H9 (cell line): ENCODE data around the gene TEX11. TPM values are rescaled to one million over a fixed set of nuclear protein-coding genes. Genes with fewer than 3 reads are reported as not detected.

Experiments used
- DNase-seq: peaks from one replicate; pipeline ENCODE4 v3.0.0-alpha.2; 2017
- H2AFZ ChIP-seq: one replicate; pipeline ENCODE4 v1.6.1; 2013; ENCODE audit warnings: mild to moderate bottlenecking, low read length, control low read depth, moderate library complexity
- H2AK5ac ChIP-seq: 2 replicates; pipeline ENCODE4 v1.6.1; 2013; ENCODE audit warnings: low read length, control low read depth, mixed read lengths; ENCODE audit not compliant: insufficient read length
- H2BK120ac ChIP-seq: one replicate; pipeline ENCODE4 v1.6.1; 2013; ENCODE audit warnings: low read depth, mild to moderate bottlenecking, low read length, control low read depth, inconsistent platforms; ENCODE audit not compliant: poor library complexity, severe bottlenecking
- H2BK12ac ChIP-seq: 2 replicates; pipeline ENCODE4 v1.6.1; 2013; ENCODE audit warnings: low read length, control low read depth, mixed read lengths, low read depth; ENCODE audit not compliant: insufficient read length
- H2BK15ac ChIP-seq: 2 replicates; pipeline ENCODE4 v1.6.1; 2013; ENCODE audit warnings: low read depth, low read length, control low read depth
- H2BK20ac ChIP-seq: one replicate; pipeline ENCODE4 v1.6.1; 2013; ENCODE audit warnings: low read depth, mild to moderate bottlenecking, low read length, control low read depth, inconsistent platforms; ENCODE audit not compliant: poor library complexity, severe bottlenecking
- H2BK5ac ChIP-seq: 2 replicates; pipeline ENCODE4 v1.6.1; 2013; ENCODE audit warnings: low read length, control low read depth, mixed read lengths; ENCODE audit not compliant: insufficient read length
- H3K14ac ChIP-seq: 2 replicates; pipeline ENCODE4 v1.6.1; 2013; ENCODE audit warnings: low read length, control low read depth; ENCODE audit not compliant: insufficient read depth
- H3K18ac ChIP-seq: 2 replicates; pipeline ENCODE4 v1.6.1; 2013; ENCODE audit warnings: low read depth, mild to moderate bottlenecking, mixed read lengths, low read length, control low read depth; ENCODE audit not compliant: insufficient read length
- H3K23ac ChIP-seq: 2 replicates; pipeline ENCODE4 v1.6.1; 2013; ENCODE audit warnings: low read length, control low read depth, mixed read lengths, low read depth; ENCODE audit not compliant: insufficient read length
- H3K23me2 ChIP-seq: 2 replicates; pipeline ENCODE4 v1.6.1; 2013; ENCODE audit warnings: low read depth, mild to moderate bottlenecking, mixed read lengths, low read length, control low read depth; ENCODE audit not compliant: insufficient read length, poor library complexity, severe bottlenecking
- H3K27ac ChIP-seq: 2 replicates; pipeline ENCODE4 v1.5.1; 2013; ENCODE audit warnings: low read length, control low read depth, mixed read lengths, low read depth; ENCODE audit not compliant: insufficient read length
- H3K27me3 ChIP-seq: 2 replicates; pipeline ENCODE4 v1.6.1; 2013; ENCODE audit warnings: low read length, control low read depth, inconsistent platforms; ENCODE audit not compliant: insufficient read depth
- H3K4ac ChIP-seq: 2 replicates; pipeline ENCODE4 v1.6.1; 2013; ENCODE audit warnings: low read depth, mild to moderate bottlenecking, control low read depth, inconsistent platforms, low read length, moderate library complexity
- H3K4me1 ChIP-seq: 2 replicates; pipeline ENCODE4 v1.6.1; 2013; ENCODE audit warnings: low read length, control low read depth, inconsistent platforms; ENCODE audit not compliant: insufficient read depth
- H3K4me2 ChIP-seq: 2 replicates; pipeline ENCODE4 v1.6.1; 2013; ENCODE audit warnings: low read length, control low read depth, mixed read lengths; ENCODE audit not compliant: insufficient read length, insufficient read depth
- H3K56ac ChIP-seq: 2 replicates; pipeline ENCODE4 v1.6.1; 2013; ENCODE audit warnings: low read depth, mild to moderate bottlenecking, mixed read lengths, low read length, control low read depth; ENCODE audit not compliant: insufficient read length
- H3K79me1 ChIP-seq: 2 replicates; pipeline ENCODE4 v1.6.1; 2013; ENCODE audit warnings: low read depth, mild to moderate bottlenecking, moderate library complexity, low read length, control low read depth, inconsistent platforms; ENCODE audit not compliant: insufficient read depth, poor library complexity, severe bottlenecking
- H3K79me2 ChIP-seq: 2 replicates; pipeline ENCODE4 v1.6.1; 2013; ENCODE audit warnings: low read length, control low read depth, inconsistent platforms; ENCODE audit not compliant: insufficient read depth
- H3K9ac ChIP-seq: 2 replicates; pipeline ENCODE4 v1.6.1; 2013; ENCODE audit warnings: low read length, control low read depth, mixed read lengths; ENCODE audit not compliant: insufficient read length; ENCODE audit errors: extremely low read depth
- H3K9me3 ChIP-seq: one replicate; pipeline ENCODE4 v1.6.1; 2013; ENCODE audit warnings: low read depth, low read length, inconsistent platforms; ENCODE audit not compliant: control insufficient read depth
- H3T11ph ChIP-seq: one replicate; pipeline ENCODE4 v1.6.1; 2013; ENCODE audit warnings: mild to moderate bottlenecking, low read length, control low read depth, inconsistent platforms
- H4K20me1 ChIP-seq: one replicate; pipeline ENCODE4 v1.6.1; 2013; ENCODE audit not compliant: control insufficient read depth, insufficient read length, insufficient read depth
- H4K5ac ChIP-seq: 2 replicates; pipeline ENCODE4 v1.6.1; 2013; ENCODE audit warnings: low read depth, mild to moderate bottlenecking, mixed read lengths, low read length, control low read depth; ENCODE audit not compliant: insufficient read length
- H4K8ac ChIP-seq: replicated peaks from 2 replicates; pipeline ENCODE4 v1.6.1; 2013; ENCODE audit warnings: low read length, control low read depth, mixed read lengths, low read depth; ENCODE audit not compliant: insufficient read length
- H4K91ac ChIP-seq: 2 replicates; pipeline ENCODE4 v1.6.1; 2013; ENCODE audit warnings: low read depth, mild to moderate bottlenecking, moderate library complexity, mixed read lengths, low read length, control low read depth; ENCODE audit not compliant: insufficient read length
- H3K27ac Mint-ChIP-seq, 3 experiments: 2 replicates in 2 of 3; 3 replicates in 1 of 3; pipeline ENCODE4 v1.8.0; 2020 to 2021; ENCODE audit warnings: mixed read lengths in 3 of 3, mild to moderate bottlenecking in 1 of 3, moderate library complexity in 1 of 3
- H3K27me3 Mint-ChIP-seq: 2 replicates; pipeline ENCODE4 v1.8.0; 2021; ENCODE audit warnings: low read depth, mild to moderate bottlenecking, moderate library complexity, mixed read lengths
- H3K36me3 Mint-ChIP-seq, 3 experiments: 2 replicates in 2 of 3; 3 replicates in 1 of 3; pipeline ENCODE4 v1.8.0; 2020 to 2021; ENCODE audit warnings: low read depth in 3 of 3, mixed read lengths in 3 of 3; ENCODE audit not compliant: insufficient read depth in 1 of 3
- H3K4me1 Mint-ChIP-seq, 2 experiments: 2 replicates each; pipeline ENCODE4 v1.8.0; 2020; ENCODE audit warnings: mixed read lengths in 2 of 2
- H3K4me3 Mint-ChIP-seq, 2 experiments: 2 replicates in 1 of 2; 3 replicates in 1 of 2; pipeline ENCODE4 v1.8.0; 2020 to 2021; ENCODE audit warnings: mild to moderate bottlenecking in 2 of 2, mixed read lengths in 2 of 2, moderate library complexity in 1 of 2
- H3K9me3 Mint-ChIP-seq, 2 experiments: 2 replicates in 1 of 2; 3 replicates in 1 of 2; pipeline ENCODE4 v1.8.0; 2020; ENCODE audit warnings: mild to moderate bottlenecking in 2 of 2, mixed read lengths in 2 of 2, moderate library complexity in 1 of 2
- whole genome bisulfite sequencing: extraction: QIAGEN DNeasy Blood & Tissue Kit; methylation state at CpG from one replicate; pipeline ENCODE4 v1.1.7; 2013; ENCODE audit warnings: missing lambda C conversion rate, low lambda C conversion rate, mixed read lengths; ENCODE audit not compliant: insufficient read length; ENCODE audit errors: extremely low coverage; 5-methylcytosine and 5-hydroxymethylcytosine counted together
- total RNA-seq: library from RNA; stranded (reverse); gene quantifications from 2 replicates; pipeline ENCODE4 v1.2.1, GENCODE V29; 2021
- TF ChIP-seq, protein P1 (sequence below): fragments of 200-600 bp; sonication (generic); conservative IDR thresholded peaks from 3 replicates; pipeline ENCODE4 v1.8.0; 2021; ENCODE audit warnings: antibody characterized with exemption, mild to moderate bottlenecking

TEX11 gene
- total RNA-seq, 1 experiment from 2014 or later, result 0.22 TPM

DNA sequence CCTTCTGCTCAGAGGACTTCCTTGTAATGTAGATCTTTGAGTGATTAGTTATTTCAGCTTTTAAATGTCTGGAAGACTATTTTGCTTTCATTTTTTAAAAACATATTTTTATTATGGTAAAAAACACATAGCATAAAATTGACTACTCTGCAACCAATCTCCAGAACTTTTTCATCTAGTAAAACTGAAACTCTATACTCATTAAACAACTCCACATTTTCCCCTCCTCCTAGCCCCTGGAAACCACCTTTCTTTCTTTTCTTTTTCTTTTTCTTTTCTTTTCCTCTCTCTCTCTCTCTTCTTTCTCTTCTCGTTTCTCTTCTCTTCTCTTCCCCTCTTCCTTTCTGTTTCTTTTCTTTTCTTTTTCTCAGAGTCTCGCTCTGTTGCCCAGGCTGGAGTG, 233.2 kb downstream of the TEX11 start:
- H3K4me1 Mint-ChIP-seq, result no peaks in the 10 kb centered on the region
- H3K4ac ChIP-seq, result no peak overlapping the region

More for the DNA sequence above, 233.2 kb downstream of the TEX11 start:
- TF ChIP-seq, protein P1, sequence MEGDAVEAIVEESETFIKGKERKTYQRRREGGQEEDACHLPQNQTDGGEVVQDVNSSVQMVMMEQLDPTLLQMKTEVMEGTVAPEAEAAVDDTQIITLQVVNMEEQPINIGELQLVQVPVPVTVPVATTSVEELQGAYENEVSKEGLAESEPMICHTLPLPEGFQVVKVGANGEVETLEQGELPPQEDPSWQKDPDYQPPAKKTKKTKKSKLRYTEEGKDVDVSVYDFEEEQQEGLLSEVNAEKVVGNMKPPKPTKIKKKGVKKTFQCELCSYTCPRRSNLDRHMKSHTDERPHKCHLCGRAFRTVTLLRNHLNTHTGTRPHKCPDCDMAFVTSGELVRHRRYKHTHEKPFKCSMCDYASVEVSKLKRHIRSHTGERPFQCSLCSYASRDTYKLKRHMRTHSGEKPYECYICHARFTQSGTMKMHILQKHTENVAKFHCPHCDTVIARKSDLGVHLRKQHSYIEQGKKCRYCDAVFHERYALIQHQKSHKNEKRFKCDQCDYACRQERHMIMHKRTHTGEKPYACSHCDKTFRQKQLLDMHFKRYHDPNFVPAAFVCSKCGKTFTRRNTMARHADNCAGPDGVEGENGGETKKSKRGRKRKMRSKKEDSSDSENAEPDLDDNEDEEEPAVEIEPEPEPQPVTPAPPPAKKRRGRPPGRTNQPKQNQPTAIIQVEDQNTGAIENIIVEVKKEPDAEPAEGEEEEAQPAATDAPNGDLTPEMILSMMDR, result no peak
- no peak overlapping the region for H3K4me3 Mint-ChIP-seq
- H3K27me3 Mint-ChIP-seq, result no peaks in the 10 kb centered on the region; the same call in 1 of the 2 replicates
- no peak overlapping the region for H2BK12ac ChIP-seq
- no peak overlapping the region for H4K5ac ChIP-seq
- no peaks in the 10 kb centered on the region for H3K4me1 ChIP-seq
- no peak overlapping the region for H2BK20ac ChIP-seq
- H3K23ac ChIP-seq, result no peak overlapping the region
- H2AFZ ChIP-seq, result no peak overlapping the region
- H3K4me2 ChIP-seq, result no peak overlapping the region
- H4K20me1 ChIP-seq, result no peaks in the 10 kb centered on the region
- no CpG with 5 or more reads among the region's 2 CpGs for WGBS
- H3K9me3 Mint-ChIP-seq, result peaks cover 40 to 51% of the 10 kb centered on the region in 2 experiments
- DNase-seq, result no peak
- H3K23me2 ChIP-seq, result no peaks in the 10 kb centered on the region
- no peak overlapping the region for H3K56ac ChIP-seq
- peaks cover 2 to 7% (median 4%) of the 10 kb centered on the region in 3 experiments; a peak in 3 of 7 replicates for H3K36me3 Mint-ChIP-seq
- H4K91ac ChIP-seq, result no peak overlapping the region
- H3K79me1 ChIP-seq, result no peaks in the 10 kb centered on the region
- H3T11ph ChIP-seq, result no peak overlapping the region
- H3K27ac Mint-ChIP-seq, result no peak overlapping the region
- H2AK5ac ChIP-seq, result no peak overlapping the region
- H3K27me3 ChIP-seq, result no peaks in the 10 kb centered on the region
- peaks cover 5% of the 10 kb centered on the region for H3K9me3 ChIP-seq
- no peak overlapping the region for H3K14ac ChIP-seq
- no peaks in the 10 kb centered on the region for H3K79me2 ChIP-seq
- H2BK15ac ChIP-seq, result no peak overlapping the region
- no peak overlapping the region for H2BK120ac ChIP-seq
- no peak overlapping the region for H3K18ac ChIP-seq
- H2BK5ac ChIP-seq, result no peak overlapping the region
- no peak overlapping the region for H3K27ac ChIP-seq
- H4K8ac ChIP-seq, result no peak overlapping the region
- H3K9ac ChIP-seq, result no peak overlapping the region
